HepG2 (cell line): ENCODE results near the gene DOC2A. TPM values are rescaled to one million over a fixed set of nuclear protein-coding genes. Genes with fewer than 3 reads are reported as not detected.

ENCODE experiments used
- AKAP8 ChIP-seq: sonication (generic); formaldehyde crosslinking; IDR thresholded peaks from 2 replicates; pipeline ENCODE4 v1.5.1; 2020; ENCODE audit warnings: mild to moderate bottlenecking, missing genetic modification reagents
- FOXK1 ChIP-seq: sonication (generic); formaldehyde crosslinking; IDR thresholded peaks from 2 replicates; pipeline ENCODE4 v1.4.0; 2020; ENCODE audit warnings: low read depth, missing genetic modification reagents, borderline replicate concordance
- HDAC2 ChIP-seq: sonication (generic); formaldehyde crosslinking; IDR thresholded peaks from 2 replicates; pipeline ENCODE4 v1.4.0; 2020; ENCODE audit warnings: missing genetic modification reagents
- HMG20A ChIP-seq: IDR thresholded peaks from 2 replicates; pipeline ENCODE4 v1.6.1; 2016; ENCODE audit warnings: borderline replicate concordance
- MLLT10 ChIP-seq: sonication (generic); formaldehyde crosslinking; IDR thresholded peaks from 2 replicates; pipeline ENCODE4 v1.4.0; 2020; ENCODE audit warnings: missing genetic modification reagents
- MZF1 ChIP-seq: sonication (generic); formaldehyde crosslinking; IDR thresholded peaks from 2 replicates; pipeline ENCODE4 v1.8.1; 2023; ENCODE audit warnings: mild to moderate bottlenecking, missing genetic modification reagents, borderline replicate concordance
- NONO ChIP-seq, 2 experiments: fragments of 450-650 bp in 1 of 2; sonication (generic) in 1 of 2; formaldehyde crosslinking in 1 of 2; IDR thresholded peaks in 1 of 2; conservative IDR thresholded peaks in 1 of 2; 2 replicates each; pipeline versions ENCODE4 v1.6.1 to v1.8.0; 2017 to 2022; ENCODE audit warnings: mild to moderate bottlenecking in 1 of 2, missing genetic modification reagents in 1 of 2, moderate library complexity in 1 of 2
- PHF5A ChIP-seq: IDR thresholded peaks from one replicate; pipeline ENCODE4 v1.6.1; 2018; ENCODE audit warnings: low read depth, missing genetic modification reagents; ENCODE audit not compliant: unreplicated experiment
- POLR2A ChIP-seq, 2 experiments: IDR thresholded peaks; 2 replicates each; pipeline ENCODE4 v1.6.1; 2011; ENCODE audit warnings: low read depth in 2 of 2, low read length in 2 of 2, mild to moderate bottlenecking in 1 of 2, moderate library complexity in 1 of 2; ENCODE audit not compliant: insufficient read depth in 1 of 2
- POLR2AphosphoS5 ChIP-seq: IDR thresholded peaks from 2 replicates; pipeline ENCODE4 v1.6.1; 2012; ENCODE audit warnings: low read depth, low read length
- SNAI1 ChIP-seq: sonication (generic); formaldehyde crosslinking; IDR thresholded peaks from 2 replicates; pipeline ENCODE4 v1.5.0; 2020; ENCODE audit warnings: mild to moderate bottlenecking, missing genetic modification reagents, borderline replicate concordance
- SRSF1 ChIP-seq: fragments of 200-400 bp; formaldehyde crosslinking; optimal IDR thresholded peaks from 2 replicates; pipeline ENCODE3; 2017; ENCODE audit warnings: mild to moderate bottlenecking, low read depth, low read length, moderate library complexity
- TAF1 ChIP-seq: sonication (generic); formaldehyde crosslinking; IDR thresholded peaks from 2 replicates; pipeline ENCODE4 v1.4.0; 2020; ENCODE audit warnings: missing genetic modification reagents
- THRA ChIP-seq: sonication (generic); formaldehyde crosslinking; IDR thresholded peaks from 2 replicates; pipeline ENCODE4 v1.4.0; 2020; ENCODE audit warnings: missing genetic modification reagents, borderline replicate concordance
- ZFP36L2 ChIP-seq: sonication (generic); formaldehyde crosslinking; IDR thresholded peaks from 2 replicates; pipeline ENCODE4 v1.4.0; 2020; ENCODE audit warnings: missing genetic modification reagents
- ZFP82 ChIP-seq: sonication (generic); formaldehyde crosslinking; IDR thresholded peaks from 2 replicates; pipeline ENCODE4 v1.5.1; 2020; ENCODE audit warnings: mild to moderate bottlenecking, missing genetic modification reagents, borderline replicate concordance
- ZKSCAN5 ChIP-seq: sonication (generic); formaldehyde crosslinking; IDR thresholded peaks from 2 replicates; pipeline ENCODE4 v1.5.1; 2020; ENCODE audit warnings: mild to moderate bottlenecking, missing genetic modification reagents
- ZNF17 ChIP-seq: sonication (generic); formaldehyde crosslinking; IDR thresholded peaks from 2 replicates; pipeline ENCODE4 v1.5.0; 2020; ENCODE audit warnings: mild to moderate bottlenecking, missing genetic modification reagents
- ZNF563 ChIP-seq: sonication (generic); formaldehyde crosslinking; IDR thresholded peaks from 2 replicates; pipeline ENCODE4 v1.8.0; 2022; ENCODE audit warnings: mild to moderate bottlenecking, moderate library complexity, missing genetic modification reagents
- ZNF567 ChIP-seq: sonication (generic); formaldehyde crosslinking; IDR thresholded peaks from 2 replicates; pipeline ENCODE4 v1.8.1; 2023; ENCODE audit warnings: mild to moderate bottlenecking, missing genetic modification reagents, borderline replicate concordance
- ZNF788 ChIP-seq: sonication (generic); formaldehyde crosslinking; IDR thresholded peaks from 2 replicates; pipeline ENCODE4 v1.5.0; 2020; ENCODE audit warnings: mild to moderate bottlenecking, missing genetic modification reagents, borderline replicate concordance
- polyA plus RNA-seq, 8 experiments: library from polyadenylated mRNA; depleted of rRNA in 3 of 8; stranded (reverse) in 7 of 8; unstranded in 1 of 8; fragments of >200 nt; fragmentation: Illumina TruSeq in 4 of 8; extraction: Trizol in 4 of 8; gene quantifications; 2 replicates each; pipeline versions ENCODE4 v1.2.1 to v1.2.3, GENCODE V29; 2011 to 2016; ENCODE audit warnings: low read depth in 4 of 8, missing spikeins in 1 of 8, mixed read lengths in 1 of 8; ENCODE audit not compliant: insufficient read depth in 1 of 8
- total RNA-seq, 5 experiments: library from RNA; depleted of rRNA; stranded (reverse); fragments of >200 nt; fragmentation: Illumina TruSeq; extraction: Trizol; gene quantifications; 2 replicates each; pipeline ENCODE4 v1.2.3, GENCODE V29; 2016; ENCODE audit warnings: low read depth in 1 of 5
- TF ChIP-seq, protein P1 (sequence below): sonication (generic); formaldehyde crosslinking; IDR thresholded peaks from 2 replicates; pipeline ENCODE4 v1.5.0; 2020; ENCODE audit warnings: missing genetic modification reagents, mild to moderate bottlenecking, borderline replicate concordance
- TF ChIP-seq, protein P2 (sequence below): sonication (generic); formaldehyde crosslinking; conservative IDR thresholded peaks from 2 replicates; pipeline ENCODE4 v1.8.0; 2022; ENCODE audit warnings: missing genetic modification reagents

Gene DOC2A
- total and polyA plus RNA-seq, 2 of the 13 experiments (the other 11 are each of a cell fraction or from before 2014, with no cell fraction given): 0.15 to 0.55 TPM

GRCh38 chr16:29974291-29975133 is 36.3 kb downstream of the DOC2A start (continued):
- TF ChIP-seq ZNF17 (CRISPR knock-in tag): no peak
- 0 out of 2 replicates have a peak, but pooled peaks have one; percentile 15 for TF ChIP-seq THRA (CRISPR knock-in tag)
- peak; percentile 46; the same call in 1 of the 2 replicates for TF ChIP-seq ZNF563 (CRISPR knock-in tag)
- no peak for TF ChIP-seq SNAI1 (CRISPR knock-in tag)
- no peak for TF ChIP-seq PHF5A (CRISPR knock-in tag)
- peak; percentile 6 to 49; a peak in 2 of 4 replicates for TF ChIP-seq POLR2A (IDR thresholded peaks at IDR 0.05; ENCODE audit: insufficient read depth in 1 of 2, low read depth in 2 of 2, low read length in 2 of 2)
- TF ChIP-seq TAF1: 0 out of 2 replicates have a peak, but pooled peaks have one; percentile 20
- no peak for TF ChIP-seq FOXK1
- no peak for TF ChIP-seq NONO (IDR thresholded peaks at IDR 0.05)
- TF ChIP-seq NONO (CRISPR knock-in tag; conservative IDR thresholded peaks at IDR 0.05): 0 out of 2 replicates have a peak, but pooled peaks have one; percentile 34
- TF ChIP-seq ZFP36L2 (CRISPR knock-in tag): no peak
- TF ChIP-seq MLLT10 (CRISPR knock-in tag): no peak
- TF ChIP-seq HMG20A (CRISPR knock-in tag): no peak
- TF ChIP-seq ZNF567 (CRISPR knock-in tag): no peak
- TF ChIP-seq AKAP8 (CRISPR knock-in tag): no peak
- TF ChIP-seq ZFP82: no peak
- peak; percentile 65; the same call in 1 of the 2 replicates for TF ChIP-seq MZF1 (CRISPR knock-in tag)
- TF ChIP-seq HDAC2 (CRISPR knock-in tag): 0 out of 2 replicates have a peak, but pooled peaks have one; percentile 10
- TF ChIP-seq, protein P1, sequence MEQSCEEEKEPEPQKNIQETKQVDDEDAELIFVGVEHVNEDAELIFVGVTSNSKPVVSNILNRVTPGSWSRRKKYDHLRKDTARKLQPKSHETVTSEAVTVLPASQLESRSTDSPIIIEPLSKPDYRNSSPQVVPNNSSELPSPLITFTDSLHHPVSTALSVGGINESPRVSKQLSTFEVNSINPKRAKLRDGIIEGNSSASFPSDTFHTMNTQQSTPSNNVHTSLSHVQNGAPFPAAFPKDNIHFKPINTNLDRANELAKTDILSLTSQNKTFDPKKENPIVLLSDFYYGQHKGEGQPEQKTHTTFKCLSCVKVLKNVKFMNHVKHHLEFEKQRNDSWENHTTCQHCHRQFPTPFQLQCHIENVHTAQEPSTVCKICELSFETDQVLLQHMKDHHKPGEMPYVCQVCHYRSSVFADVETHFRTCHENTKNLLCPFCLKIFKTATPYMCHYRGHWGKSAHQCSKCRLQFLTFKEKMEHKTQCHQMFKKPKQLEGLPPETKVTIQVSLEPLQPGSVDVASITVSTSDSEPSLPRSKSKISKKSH (CRISPR knock-in tag): 0 out of 2 replicates have a peak, but pooled peaks have one; percentile 59
- TF ChIP-seq, protein P2, sequence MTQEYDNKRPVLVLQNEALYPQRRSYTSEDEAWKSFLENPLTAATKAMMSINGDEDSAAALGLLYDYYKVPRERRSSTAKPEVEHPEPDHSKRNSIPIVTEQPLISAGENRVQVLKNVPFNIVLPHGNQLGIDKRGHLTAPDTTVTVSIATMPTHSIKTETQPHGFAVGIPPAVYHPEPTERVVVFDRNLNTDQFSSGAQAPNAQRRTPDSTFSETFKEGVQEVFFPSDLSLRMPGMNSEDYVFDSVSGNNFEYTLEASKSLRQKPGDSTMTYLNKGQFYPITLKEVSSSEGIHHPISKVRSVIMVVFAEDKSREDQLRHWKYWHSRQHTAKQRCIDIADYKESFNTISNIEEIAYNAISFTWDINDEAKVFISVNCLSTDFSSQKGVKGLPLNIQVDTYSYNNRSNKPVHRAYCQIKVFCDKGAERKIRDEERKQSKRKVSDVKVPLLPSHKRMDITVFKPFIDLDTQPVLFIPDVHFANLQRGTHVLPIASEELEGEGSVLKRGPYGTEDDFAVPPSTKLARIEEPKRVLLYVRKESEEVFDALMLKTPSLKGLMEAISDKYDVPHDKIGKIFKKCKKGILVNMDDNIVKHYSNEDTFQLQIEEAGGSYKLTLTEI (CRISPR knock-in tag): no peak
- peak; percentile 2 for TF ChIP-seq SRSF1
- TF ChIP-seq POLR2AphosphoS5: no peak
- 0 out of 2 replicates have a peak, but pooled peaks have one; percentile 44 for TF ChIP-seq ZNF788 (CRISPR knock-in tag)
- TF ChIP-seq ZKSCAN5: no peak
